CD8-positive, alpha-beta memory T cell (primary cell): ENCODE data around the gene PLEK. TPM values are rescaled to one million over a fixed set of nuclear protein-coding genes. Genes with fewer than 3 reads are reported as not detected.
"Not testable (repeated sequence)": the region's sequence is repeated elsewhere in the genome, so short reads cannot be mapped to it uniquely, and the experiment has no call there.

ENCODE experiments used
- CTCF ChIA-PET: fragments of 350-600 bp; sonication (Branson Sonifier 250); formaldehyde crosslinking; loops from one replicate; lab custom pipeline; 2021; ENCODE audit warnings: antibody characterized with exemption; lab: Charles Lee
- POLR2A ChIA-PET: fragments of 350-600 bp; sonication (Branson Sonifier 250); formaldehyde crosslinking; loops from one replicate; lab custom pipeline; 2021; ENCODE audit warnings: antibody characterized with exemption; lab: Charles Lee
- DNase-seq, 5 donors: peaks; one replicate each; pipeline versions ENCODE4 v3.0.0 to v3.0.0-alpha.2; 2020 to 2022; ENCODE audit warnings: mixed read lengths in 1 of 5
- H3K27ac ChIP-seq: one replicate; pipeline ENCODE4 v1.7.0; 2013; ENCODE audit warnings: low read depth, mild to moderate bottlenecking, low read length, moderate library complexity
- H3K27me3 ChIP-seq: 2 replicates; pipeline ENCODE4 v1.7.0; 2013; ENCODE audit warnings: low read length, mild to moderate bottlenecking; ENCODE audit not compliant: insufficient read depth, poor library complexity, severe bottlenecking
- H3K36me3 ChIP-seq: 2 replicates; pipeline ENCODE4 v1.7.0; 2013; ENCODE audit warnings: mild to moderate bottlenecking, low read length, moderate library complexity; ENCODE audit not compliant: insufficient read depth
- H3K4me1 ChIP-seq: 2 replicates; pipeline ENCODE4 v1.7.0; 2013; ENCODE audit warnings: mild to moderate bottlenecking, low read length, moderate library complexity; ENCODE audit not compliant: insufficient read depth
- H3K4me3 ChIP-seq: 2 replicates; pipeline ENCODE4 v1.7.0; 2013; ENCODE audit warnings: mild to moderate bottlenecking, low read length
- H3K9me3 ChIP-seq: 2 replicates; pipeline ENCODE4 v1.7.0; 2013; ENCODE audit warnings: mild to moderate bottlenecking, low read length
- H3K27ac Mint-ChIP-seq, 8 donors: one replicate each; pipeline ENCODE4 v1.8.0; 2020 to 2021; ENCODE audit warnings: mixed read lengths in 8 of 8, mild to moderate bottlenecking in 6 of 8, inconsistent platforms in 3 of 8, moderate library complexity in 3 of 8
- H3K27me3 Mint-ChIP-seq, 2 donors: one replicate each; pipeline ENCODE4 v1.8.0; 2020 to 2021; ENCODE audit warnings: mixed read lengths in 2 of 2, mild to moderate bottlenecking in 1 of 2, moderate library complexity in 1 of 2
- H3K36me3 Mint-ChIP-seq, 3 donors: one replicate each; pipeline ENCODE4 v1.8.0; 2020 to 2021; ENCODE audit warnings: mixed read lengths in 3 of 3, inconsistent platforms in 1 of 3, mild to moderate bottlenecking in 1 of 3
- H3K4me1 Mint-ChIP-seq, 3 donors: one replicate each; pipeline ENCODE4 v1.8.0; 2020 to 2021; ENCODE audit warnings: mixed read lengths in 3 of 3, inconsistent platforms in 1 of 3, mild to moderate bottlenecking in 1 of 3
- H3K4me3 Mint-ChIP-seq, 7 donors: one replicate each; pipeline ENCODE4 v1.8.0; 2020 to 2021; ENCODE audit warnings: mixed read lengths in 7 of 7, mild to moderate bottlenecking in 6 of 7, moderate library complexity in 4 of 7, inconsistent platforms in 2 of 7
- H3K9me3 Mint-ChIP-seq, 5 donors: one replicate each; pipeline ENCODE4 v1.8.0; 2020 to 2022; ENCODE audit warnings: mixed read lengths in 5 of 5, mild to moderate bottlenecking in 3 of 5, moderate library complexity in 2 of 5, inconsistent platforms in 1 of 5
- polyA plus RNA-seq: library from polyadenylated mRNA; unstranded; fragments of 300-500 nt; fragmentation: Illumina TruSeq; gene quantifications from one replicate; pipeline ENCODE4 v1.2.3, GENCODE V29; 2021
- total RNA-seq, 2 experiments: library from RNA; stranded (reverse); gene quantifications; one replicate each; pipeline ENCODE4 v1.2.3, GENCODE V29; 2021

PLEK gene
- total and polyA plus RNA-seq, 3 experiments from 2014 or later, result 21.3 to 135 (median 23.0) TPM

DNA sequence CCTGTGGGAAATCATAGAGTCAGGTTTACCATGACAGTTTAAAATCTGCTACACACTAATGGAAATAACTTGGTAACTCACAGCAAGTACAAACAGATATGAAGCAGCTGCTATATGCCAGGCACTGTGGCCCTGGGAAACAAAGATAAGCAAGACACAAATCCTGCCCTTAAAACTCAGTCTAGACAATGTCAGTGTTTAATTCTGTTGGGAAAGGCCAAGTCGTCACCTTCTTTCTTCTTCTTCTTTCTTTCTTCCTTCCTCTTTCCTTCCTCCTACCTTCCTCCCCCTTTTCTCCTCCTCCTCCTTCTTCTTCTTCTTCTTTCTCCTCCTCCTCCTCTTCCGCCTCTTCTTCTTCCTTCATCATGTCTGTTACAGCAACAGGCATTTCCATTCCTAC, 26.8 kb downstream of the PLEK start:
- DNase-seq, result no peak
- CTCF ChIA-PET, result interaction anchor here (1.5 kb wide), 1 partner anchor 49 kb away, joined by 3 read pairs; no protein-coding TSS in a partner anchor
- peaks cover 24% of the 10 kb centered on the region for H3K4me1 ChIP-seq
- H3K27ac Mint-ChIP-seq, result peak overlapping the region in 7 of 8 donors; percentile 45 to 89 (median 77)
- H3K4me3 ChIP-seq, result no peak overlapping the region
- no peaks in the 10 kb centered on the region for H3K27me3 ChIP-seq
- no peaks in the 10 kb centered on the region for H3K9me3 Mint-ChIP-seq
- H3K9me3 ChIP-seq, result no peaks in the 10 kb centered on the region
- H3K4me1 Mint-ChIP-seq, result peaks cover 49 to 76% (median 71%) of the 10 kb centered on the region in 3 donors
- peaks cover 0 to 2% of the 10 kb centered on the region in 2 donors for H3K27me3 Mint-ChIP-seq
- H3K27ac ChIP-seq, result no peak overlapping the region
- peak overlapping the region in 1 of 7 donors; percentile 51 for H3K4me3 Mint-ChIP-seq
- peaks cover 44 to 90% (median 56%) of the 10 kb centered on the region in 3 donors for H3K36me3 Mint-ChIP-seq
- POLR2A ChIA-PET, result no interaction called here
- H3K36me3 ChIP-seq, result peaks cover 25% of the 10 kb centered on the region

DNA sequence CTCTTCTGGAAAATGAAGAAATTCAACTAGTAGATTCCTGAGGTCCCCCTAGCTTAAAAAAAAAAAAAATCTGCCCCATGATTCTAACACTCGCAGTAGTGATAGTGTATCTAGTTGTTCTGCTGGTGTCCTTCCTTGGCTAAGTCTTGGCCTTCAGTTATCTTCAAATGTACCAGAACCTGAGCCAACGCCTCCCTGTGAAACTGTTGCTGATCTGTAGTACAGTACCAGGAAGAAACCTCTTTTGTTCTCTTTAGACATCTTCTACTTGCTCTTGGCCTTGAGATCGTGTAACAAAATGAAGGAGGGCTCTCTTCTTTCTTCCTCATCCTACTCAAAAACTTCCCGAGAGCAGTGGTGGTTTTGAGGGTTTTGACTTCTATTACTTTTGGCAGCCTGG, 31.0 kb downstream of the PLEK start:
- no peak overlapping the region for H3K4me3 Mint-ChIP-seq
- Histone ChIP-seq H3K27ac (no peak overlapping the region), H3K27me3 (no peaks in the 10 kb centered on the region), H3K4me3 (no peak overlapping the region), H3K36me3 (peaks cover 20% of the 10 kb centered on the region), H3K9me3 (no peaks in the 10 kb centered on the region), H3K4me1 (no peaks in the 10 kb centered on the region)
- ChIA-PET CTCF (interaction anchor here (0.9 to 1.3 kb wide), 2 partner anchors 25 to 31 kb away, joined by 3 read pairs; partner anchors contain the start of gene PLEK), POLR2A (interaction anchor here (0.6 kb wide), 3 partner anchors 16 to 1416 kb away, joined by 3 read pairs; no protein-coding TSS in a partner anchor)
- no peak for DNase-seq
- peaks cover 30 to 62% (median 56%) of the 10 kb centered on the region in 3 donors for H3K4me1 Mint-ChIP-seq
- peaks cover 6 to 26% (median 8%) of the 10 kb centered on the region in 5 donors for H3K9me3 Mint-ChIP-seq
- peaks cover 0 to 2% of the 10 kb centered on the region in 2 donors for H3K27me3 Mint-ChIP-seq
- H3K27ac Mint-ChIP-seq, result peak overlapping the region in 6 of 8 donors; percentile 27 to 82 (median 64)
- H3K36me3 Mint-ChIP-seq, result peaks cover 49 to 92% (median 73%) of the 10 kb centered on the region in 3 donors

DNA sequence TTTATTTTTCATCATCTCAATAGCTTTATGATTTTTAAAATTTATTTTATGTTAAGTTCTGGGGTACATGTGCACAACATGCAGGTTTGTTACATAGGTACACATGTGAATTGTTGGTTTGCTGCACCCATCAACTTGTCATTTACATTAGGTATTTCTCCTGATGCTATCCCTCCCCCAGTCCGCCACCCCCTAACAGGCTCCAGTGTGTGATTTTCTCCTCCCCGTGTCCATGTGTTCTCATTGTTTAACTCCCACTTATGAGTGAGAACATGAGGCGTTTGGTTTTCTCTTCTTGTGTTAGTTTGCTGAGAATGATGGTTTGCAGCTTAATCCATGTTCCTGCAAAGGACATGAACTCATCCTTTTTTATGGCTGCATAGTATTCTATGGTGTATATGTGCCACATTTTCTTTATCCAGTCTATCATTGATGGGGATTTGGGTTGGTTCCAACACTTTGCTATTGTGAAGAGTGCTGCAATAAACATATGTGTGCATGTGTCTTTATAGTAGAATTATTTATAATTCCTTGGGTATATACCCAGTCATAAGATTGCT, 32.7 kb downstream of the PLEK start:
- H3K9me3 ChIP-seq, H3K4me3 Mint-ChIP-seq, POLR2A ChIA-PET, H3K4me3 ChIP-seq, H3K27ac ChIP-seq, H3K27me3 Mint-ChIP-seq, DNase-seq, H3K4me1 ChIP-seq, H3K27me3 ChIP-seq: not testable (repeated sequence)
- peaks cover 17% of the 10 kb centered on the region for H3K36me3 ChIP-seq
- peaks cover 30 to 64% (median 58%) of the 10 kb centered on the region in 3 donors for H3K4me1 Mint-ChIP-seq
- H3K9me3 Mint-ChIP-seq, result peaks cover 7 to 43% (median 17%) of the 10 kb centered on the region in 5 donors
- peak overlapping the region in 5 of 8 donors; percentile 14 to 78 (median 56) for H3K27ac Mint-ChIP-seq
- CTCF ChIA-PET, result interaction anchor here (0.8 kb wide), 1 partner anchor 8 kb away, joined by 3 read pairs; no protein-coding TSS in a partner anchor
- peaks cover 50 to 92% (median 79%) of the 10 kb centered on the region in 3 donors for H3K36me3 Mint-ChIP-seq

DNA sequence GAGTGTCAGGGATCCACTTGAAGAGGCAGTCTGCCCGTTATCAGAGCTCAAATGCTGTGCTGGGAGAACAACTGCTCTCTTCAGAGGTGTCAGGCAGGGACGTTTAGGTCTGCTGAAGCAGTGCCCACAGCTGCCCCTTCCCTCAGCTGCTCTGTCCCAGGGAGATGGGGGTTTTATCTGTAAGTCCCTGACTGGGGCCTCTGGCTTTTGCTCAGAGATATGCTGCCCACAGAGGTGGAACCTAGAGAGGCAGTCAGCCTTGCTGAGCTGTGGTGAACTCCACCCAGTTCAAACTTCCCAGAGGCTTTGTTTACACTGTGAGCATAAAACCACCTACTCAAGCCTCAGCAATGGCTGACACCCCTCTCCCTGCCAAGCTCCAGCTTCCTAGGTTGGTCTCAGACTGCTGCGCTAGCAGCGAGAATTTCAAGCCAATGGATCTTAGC, 38.1 kb downstream of the PLEK start:
- H3K27me3 ChIP-seq, result no peaks in the 10 kb centered on the region
- H3K36me3 ChIP-seq, result no peaks in the 10 kb centered on the region
- no peaks in the 10 kb centered on the region for H3K27me3 Mint-ChIP-seq
- no peak for DNase-seq
- H3K4me1 Mint-ChIP-seq, result peaks cover 28 to 74% (median 68%) of the 10 kb centered on the region in 3 donors
- peaks cover 18% of the 10 kb centered on the region for H3K4me1 ChIP-seq
- POLR2A ChIA-PET, result interaction anchor here (0.9 to 1.4 kb wide), 2 partner anchors 15 to 24 kb away, joined by 3 to 5 read pairs; no protein-coding TSS in a partner anchor
- peaks cover 18 to 52% (median 32%) of the 10 kb centered on the region in 5 donors for H3K9me3 Mint-ChIP-seq
- CTCF ChIA-PET, result interaction anchor here (0.6 to 1.8 kb wide), 4 partner anchors 16 to 39 kb away, joined by 3 to 5 read pairs (median 4); partner anchors contain the start of gene PLEK
- peak overlapping the region in 5 of 7 donors; percentile 42 to 86 (median 55) for H3K4me3 Mint-ChIP-seq
- peak overlapping the region in 7 of 8 donors; percentile 63 to 95 (median 84) for H3K27ac Mint-ChIP-seq
- H3K36me3 Mint-ChIP-seq, result peaks cover 20 to 74% (median 47%) of the 10 kb centered on the region in 3 donors
- no peak overlapping the region for H3K4me3 ChIP-seq
- H3K27ac ChIP-seq, result peak overlapping the region; percentile 21
- H3K9me3 ChIP-seq, result no peaks in the 10 kb centered on the region

DNA sequence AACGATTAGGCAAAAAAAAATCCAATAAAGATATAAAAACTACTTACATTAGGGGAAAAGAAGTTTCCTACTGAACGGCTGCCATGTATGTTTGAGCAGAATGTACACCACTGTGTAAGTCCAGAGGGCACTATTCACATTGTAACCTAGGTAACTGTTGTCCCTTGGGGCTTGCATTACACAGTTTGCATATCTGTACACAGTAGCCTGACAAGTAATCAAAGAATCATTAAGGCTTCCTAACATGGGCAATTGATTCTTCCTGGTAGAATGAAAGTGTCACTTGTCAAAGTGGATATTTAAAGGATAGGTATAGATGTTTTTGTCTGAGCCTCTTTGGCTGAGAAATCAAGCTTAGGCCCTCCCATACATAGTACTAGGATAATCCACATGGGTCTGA, 39.1 kb downstream of the PLEK start:
- Histone ChIP-seq H3K36me3 (no peaks in the 10 kb centered on the region), H3K4me3 (no peak overlapping the region), H3K4me1 (peaks cover 18% of the 10 kb centered on the region), H3K27ac (no peak overlapping the region), H3K27me3 (no peaks in the 10 kb centered on the region), H3K9me3 (no peaks in the 10 kb centered on the region)
- peaks cover 18 to 44% (median 32%) of the 10 kb centered on the region in 5 donors for H3K9me3 Mint-ChIP-seq
- DNase-seq, result no peak
- H3K27me3 Mint-ChIP-seq, result no peaks in the 10 kb centered on the region
- peaks cover 20 to 72% (median 39%) of the 10 kb centered on the region in 3 donors for H3K36me3 Mint-ChIP-seq
- H3K4me3 Mint-ChIP-seq, result peak overlapping the region in 2 of 7 donors; percentile 64 to 83
- H3K4me1 Mint-ChIP-seq, result peaks cover 28 to 75% (median 63%) of the 10 kb centered on the region in 3 donors
- ChIA-PET CTCF (interaction anchor here (1.4 to 1.9 kb wide), 3 partner anchors 37 to 38 kb away, joined by 4 to 5 read pairs (median 4); partner anchors contain the start of gene PLEK), POLR2A (interaction anchor here (0.9 kb wide), 2 partner anchors 16 to 19 kb away, joined by 3 to 5 read pairs; no protein-coding TSS in a partner anchor)
- peak overlapping the region in 5 of 8 donors; percentile 31 to 95 (median 79) for H3K27ac Mint-ChIP-seq

DNA sequence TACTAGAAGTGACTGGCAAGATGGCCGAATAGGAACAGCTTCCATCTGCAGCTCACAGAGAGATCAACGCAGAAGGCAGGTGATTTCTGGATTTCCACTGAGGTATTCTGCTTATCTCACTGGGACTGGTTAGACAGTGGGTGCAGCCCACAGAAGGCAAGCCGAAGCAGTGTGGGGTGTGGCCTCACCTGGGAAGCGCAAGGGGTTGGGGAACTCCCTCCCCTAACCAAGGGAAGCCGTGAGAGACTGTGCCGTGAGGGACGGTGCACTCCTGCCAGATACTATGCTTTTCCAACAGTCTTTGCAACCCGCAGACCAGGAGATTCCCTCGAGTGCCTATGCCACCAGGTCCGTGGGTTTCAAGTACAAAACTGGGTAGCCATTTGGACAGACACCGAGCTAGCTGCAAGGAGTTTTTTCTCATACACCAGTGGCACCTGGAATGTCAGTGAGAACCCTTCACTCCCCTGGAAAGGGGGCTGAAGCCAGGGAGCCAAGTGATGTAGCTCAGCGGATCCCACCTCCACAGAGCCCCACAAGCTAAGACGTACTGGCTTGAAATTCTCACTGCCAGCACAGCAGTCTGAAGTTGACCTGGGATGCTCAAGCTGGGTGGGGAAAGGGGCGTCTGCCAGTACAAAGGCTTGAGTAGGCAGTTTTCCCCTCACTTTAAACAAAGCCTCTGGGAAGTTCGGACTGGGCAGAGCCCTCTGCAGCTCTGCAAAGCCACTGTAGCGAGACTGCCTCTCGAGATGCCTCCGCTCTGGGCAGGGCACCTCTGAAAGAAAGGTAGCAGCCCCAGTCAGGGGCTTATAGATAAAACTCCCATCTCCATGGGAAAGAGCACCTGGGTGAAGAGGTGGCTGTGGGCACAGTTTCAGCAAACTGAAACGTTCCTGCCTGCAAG, 40.1 kb downstream of the PLEK start:
- Histone ChIP-seq H3K4me3 (no peak overlapping the region), H3K27ac (no peak overlapping the region), H3K27me3 (no peaks in the 10 kb centered on the region), H3K9me3 (no peaks in the 10 kb centered on the region), H3K36me3 (no peaks in the 10 kb centered on the region), H3K4me1 (peaks cover 18% of the 10 kb centered on the region)
- CTCF ChIA-PET, result interaction anchor here (1.8 to 1.9 kb wide), 2 partner anchors 8 to 36 kb away, joined by 3 to 4 read pairs; no protein-coding TSS in a partner anchor
- Mint-ChIP-seq H3K27me3 (no peaks in the 10 kb centered on the region), H3K4me1 (peaks cover 25 to 77% (median 67%) of the 10 kb centered on the region in 3 donors), H3K27ac (peak overlapping the region in 4 of 8 donors; percentile 23 to 95 (median 54)), H3K36me3 (peaks cover 13 to 64% (median 30%) of the 10 kb centered on the region in 3 donors), H3K4me3 (peak overlapping the region in 4 of 7 donors; percentile 23 to 83 (median 48)), H3K9me3 (peaks cover 18 to 45% (median 32%) of the 10 kb centered on the region in 5 donors)
- POLR2A ChIA-PET, result interaction anchor here (0.9 kb wide), 1 partner anchor 20 kb away, joined by 3 read pairs; no protein-coding TSS in a partner anchor
- DNase-seq, result peak in 2 of 5 donors; percentile 24 to 59
